HepG2 (cell line): ENCODE measurements around the gene ZDHHC7. TPM values are rescaled to one million over a fixed set of nuclear protein-coding genes. Genes with fewer than 3 reads are reported as not detected.

ENCODE experiments used
- ATAC-seq: fragments of 200-7000 bp; cut with Tn5 transposase; 3 replicates; pipeline ENCODE4 v1.9.1; 2020; ENCODE audit warnings: mild to moderate bottlenecking, moderate library complexity
- BruUV-seq: library from RNA; stranded (reverse); fragments of 400-500 nt; replicated peaks from 2 replicates; lab custom pipeline; 2021; lab: Mats Ljungman, UMichigan
- CTCF ChIA-PET: fragments of 300-600 bp; formaldehyde crosslinking; extraction: SDS; loops from one replicate; lab custom pipeline; 2021; ENCODE audit warnings: low total read pairs, inconsistent platforms, low intra/inter-chr PET ratio; lab: Yijun Ruan, JAX
- POLR2A ChIA-PET: fragments of 350-600 bp; sonication (Branson Sonifier 250); formaldehyde crosslinking; loops from one replicate; lab custom pipeline; 2020; ENCODE audit warnings: antibody characterized with exemption, inconsistent platforms; lab: Yijun Ruan, JAX
- DNase-seq: peaks from one replicate; pipeline ENCODE4 v3.0.0-alpha.2; 2015; ENCODE audit warnings: low spot score
- FAIRE-seq: peaks from 3 replicates; lab custom pipeline; 2011; peaks lifted over from hg19 to GRCh38; lab: Jason Lieb, UNC
- H2AFZ ChIP-seq: one replicate; pipeline ENCODE4 v1.6.1; 2011; ENCODE audit warnings: low read length, inconsistent platforms
- H3K27ac ChIP-seq: fragments of 300-600 bp; 3 replicates; pipeline ENCODE4 v1.8.0; 2011; ENCODE audit warnings: mixed run types, mild to moderate bottlenecking, mixed read lengths, low read length, inconsistent platforms; ENCODE audit not compliant: insufficient read depth; ENCODE audit errors: extremely low read length
- H3K27me3 ChIP-seq, 2 experiments: fragments of 200-600 bp in 1 of 2; 2 replicates in 1 of 2; 3 replicates in 1 of 2; pipeline versions ENCODE4 v1.6.0 to v1.8.0; 2011; ENCODE audit warnings: low read length in 2 of 2, mild to moderate bottlenecking in 2 of 2, moderate library complexity in 2 of 2, inconsistent platforms in 1 of 2; ENCODE audit not compliant: insufficient read depth in 2 of 2, control insufficient read depth in 1 of 2
- H3K36me3 ChIP-seq, 2 experiments: fragments of 200-600 bp in 1 of 2; replicated peaks in 1 of 2; 2 replicates in 1 of 2; 3 replicates in 1 of 2; pipeline versions ENCODE4 v1.5.1 to v1.8.0; 2011; ENCODE audit warnings: low read length in 2 of 2, inconsistent platforms in 1 of 2; ENCODE audit not compliant: insufficient read depth in 2 of 2, control insufficient read depth in 1 of 2
- H3K4me1 ChIP-seq: 2 replicates; pipeline ENCODE4 v1.5.1; 2012; ENCODE audit warnings: low read length, inconsistent platforms; ENCODE audit not compliant: insufficient read depth
- H3K4me2 ChIP-seq: 2 replicates; pipeline ENCODE4 v1.6.0; 2011; ENCODE audit warnings: low read depth, low read length, inconsistent platforms
- H3K4me3 ChIP-seq, 3 experiments: fragments of 200-600 bp in 1 of 3; sonication (generic), shearing (Covaris generic) in 1 of 3; replicated peaks in 1 of 3; 2 replicates each; pipeline ENCODE4 v1.5.1; 2011 to 2016; ENCODE audit warnings: low read length in 3 of 3, inconsistent platforms in 2 of 3, low read depth in 2 of 3, mild to moderate bottlenecking in 2 of 3, control low read depth in 1 of 3, mixed read lengths in 1 of 3; ENCODE audit not compliant: insufficient read depth in 1 of 3
- H3K79me2 ChIP-seq: one replicate; pipeline ENCODE4 v1.6.1; 2011; ENCODE audit warnings: low read length, inconsistent platforms; ENCODE audit not compliant: insufficient read depth
- H3K9ac ChIP-seq: 2 replicates; pipeline ENCODE4 v1.6.0; 2011; ENCODE audit warnings: mild to moderate bottlenecking, low read depth, low read length, inconsistent platforms; ENCODE audit not compliant: insufficient read depth
- H3K9me3 ChIP-seq: 2 replicates; pipeline ENCODE4 v1.5.1; 2012; ENCODE audit warnings: mild to moderate bottlenecking, low read length
- H4K20me1 ChIP-seq: 2 replicates; pipeline ENCODE4 v1.6.0; 2011; ENCODE audit warnings: inconsistent platforms, mild to moderate bottlenecking, low read length, moderate library complexity; ENCODE audit not compliant: insufficient read depth
- CHD4 ChIP-seq: fragments of 200-600 bp; sonication (generic); IDR thresholded peaks from 2 replicates; pipeline ENCODE4 v1.7.0; 2017; ENCODE audit warnings: mild to moderate bottlenecking, low read length, borderline replicate concordance
- KDM5B ChIP-seq: sonication (generic); formaldehyde crosslinking; IDR thresholded peaks from 2 replicates; pipeline ENCODE4 v1.4.0; 2020; ENCODE audit warnings: missing genetic modification reagents, mild to moderate bottlenecking, borderline replicate concordance
- NR2F1 ChIP-seq, 2 experiments: fragments of 450-650 bp in 1 of 2; formaldehyde crosslinking in 1 of 2; IDR thresholded peaks; 2 replicates each; pipeline versions ENCODE4 v1.5.0 to v1.6.1; 2016 to 2020; ENCODE audit warnings: mild to moderate bottlenecking in 1 of 2, missing compliant biosample characterization in 1 of 2, missing genetic modification reagents in 1 of 2, moderate library complexity in 1 of 2
- POLR2AphosphoS5 ChIP-seq: IDR thresholded peaks from 2 replicates; pipeline ENCODE4 v1.6.1; 2012; ENCODE audit warnings: low read depth, low read length
- ZNF792 ChIP-seq: IDR thresholded peaks from 2 replicates; pipeline ENCODE4 v1.6.1; 2016
- WGBS: methylation state at CpG from one replicate; pipeline ENCODE4 v1.1.6; 2017; ENCODE audit warnings: low lambda C conversion rate; 5-methylcytosine and 5-hydroxymethylcytosine counted together
- in situ Hi-C: cut with HindIII; loops from 2 replicates; pipeline ENCODE4 v1.10.0; 2017; ENCODE audit warnings: low pct_unique_long_range_greater_than_20kb; ENCODE audit not compliant: extremely low pct_ligation_motif_present
- intact Hi-C: fragments of 100-400 bp; cut with micrococcal nuclease; formaldehyde crosslinking; loops from one replicate; pipeline ENCODE4 v1.10.0; 2022; ENCODE audit not compliant: unreplicated experiment
- polyA plus RNA-seq, 8 experiments: library from polyadenylated mRNA; depleted of rRNA in 3 of 8; stranded (reverse) in 7 of 8; unstranded in 1 of 8; fragments of >200 nt; fragmentation: Illumina TruSeq in 4 of 8; extraction: Trizol in 4 of 8; gene quantifications; 2 replicates each; pipeline versions ENCODE4 v1.2.1 to v1.2.3, GENCODE V29; 2011 to 2016; ENCODE audit warnings: low read depth in 4 of 8, missing spikeins in 1 of 8, mixed read lengths in 1 of 8; ENCODE audit not compliant: insufficient read depth in 1 of 8
- total RNA-seq, 5 experiments: library from RNA; depleted of rRNA; stranded (reverse); fragments of >200 nt; fragmentation: Illumina TruSeq; extraction: Trizol; gene quantifications; 2 replicates each; pipeline ENCODE4 v1.2.3, GENCODE V29; 2016; ENCODE audit warnings: low read depth in 1 of 5
- TF ChIP-seq, protein P1 (sequence below): sonication (generic); formaldehyde crosslinking; IDR thresholded peaks from 2 replicates; pipeline ENCODE4 v1.8.1; 2022; ENCODE audit warnings: low read depth, mild to moderate bottlenecking, missing genetic modification reagents
- TF ChIP-seq, protein P2 (sequence below): sonication (generic); formaldehyde crosslinking; IDR thresholded peaks from 2 replicates; pipeline ENCODE4 v1.5.0; 2020; ENCODE audit warnings: missing genetic modification reagents

ZDHHC7 gene
- total and polyA plus RNA-seq, 2 of the 13 experiments (the other 11 are each of a cell fraction or from before 2014, with no cell fraction given) = 46.8 to 67.6 TPM

DNA sequence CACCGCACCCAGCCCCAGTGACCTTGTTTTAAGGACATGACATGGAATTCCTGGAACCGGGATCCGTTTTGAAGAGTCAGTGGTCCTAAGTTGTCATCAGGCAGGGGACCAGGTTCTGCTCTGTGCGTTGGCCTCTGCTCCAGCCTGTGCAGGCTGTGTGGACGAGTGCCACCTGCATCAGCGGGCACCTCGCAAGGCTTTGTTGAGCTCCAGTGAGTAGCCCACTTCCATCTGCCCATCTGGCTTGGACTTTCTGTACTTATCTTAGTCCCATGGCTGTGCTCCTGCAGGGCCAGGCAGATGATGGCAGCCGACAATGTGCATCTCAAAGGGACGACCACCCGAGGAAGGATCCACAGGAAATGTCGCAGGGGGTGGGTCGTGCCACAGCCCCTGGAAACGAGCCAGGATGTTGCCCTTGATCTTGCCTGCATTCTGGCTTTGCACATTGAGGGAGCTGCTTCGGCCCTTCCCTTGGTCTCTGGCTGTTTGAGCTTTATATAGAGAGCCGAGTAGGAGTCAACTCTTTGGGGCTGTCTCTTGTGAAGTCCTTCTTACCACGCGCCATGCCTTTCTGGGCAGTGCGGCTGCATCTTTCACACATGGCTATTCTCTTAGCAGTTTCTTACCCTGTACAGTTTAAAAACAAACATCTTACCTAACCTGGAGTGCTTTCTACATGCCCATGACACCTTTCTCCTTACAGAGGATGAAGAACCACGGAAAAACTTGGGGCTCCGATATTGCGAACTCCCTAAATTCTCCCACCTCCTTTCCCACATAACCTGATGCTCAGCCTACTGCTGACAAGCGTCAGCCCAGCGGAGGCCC is 34.5 kb upstream of the ZDHHC7 start (continued):
- TF ChIP-seq, protein P1, sequence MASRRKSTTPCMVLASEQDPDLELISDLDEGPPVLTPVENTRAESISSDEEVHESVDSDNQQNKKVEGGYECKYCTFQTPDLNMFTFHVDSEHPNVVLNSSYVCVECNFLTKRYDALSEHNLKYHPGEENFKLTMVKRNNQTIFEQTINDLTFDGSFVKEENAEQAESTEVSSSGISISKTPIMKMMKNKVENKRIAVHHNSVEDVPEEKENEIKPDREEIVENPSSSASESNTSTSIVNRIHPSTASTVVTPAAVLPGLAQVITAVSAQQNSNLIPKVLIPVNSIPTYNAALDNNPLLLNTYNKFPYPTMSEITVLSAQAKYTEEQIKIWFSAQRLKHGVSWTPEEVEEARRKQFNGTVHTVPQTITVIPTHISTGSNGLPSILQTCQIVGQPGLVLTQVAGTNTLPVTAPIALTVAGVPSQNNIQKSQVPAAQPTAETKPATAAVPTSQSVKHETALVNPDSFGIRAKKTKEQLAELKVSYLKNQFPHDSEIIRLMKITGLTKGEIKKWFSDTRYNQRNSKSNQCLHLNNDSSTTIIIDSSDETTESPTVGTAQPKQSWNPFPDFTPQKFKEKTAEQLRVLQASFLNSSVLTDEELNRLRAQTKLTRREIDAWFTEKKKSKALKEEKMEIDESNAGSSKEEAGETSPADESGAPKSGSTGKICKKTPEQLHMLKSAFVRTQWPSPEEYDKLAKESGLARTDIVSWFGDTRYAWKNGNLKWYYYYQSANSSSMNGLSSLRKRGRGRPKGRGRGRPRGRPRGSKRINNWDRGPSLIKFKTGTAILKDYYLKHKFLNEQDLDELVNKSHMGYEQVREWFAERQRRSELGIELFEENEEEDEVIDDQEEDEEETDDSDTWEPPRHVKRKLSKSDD (CRISPR knock-in tag) = no peak
- TF ChIP-seq POLR2AphosphoS5 (no peak), ZNF792 (CRISPR knock-in tag) (no peak), KDM5B (no peak), NR2F1 (CRISPR knock-in tag; IDR thresholded peaks at IDR 0.05) (no peak)
- TF ChIP-seq, protein P2, sequence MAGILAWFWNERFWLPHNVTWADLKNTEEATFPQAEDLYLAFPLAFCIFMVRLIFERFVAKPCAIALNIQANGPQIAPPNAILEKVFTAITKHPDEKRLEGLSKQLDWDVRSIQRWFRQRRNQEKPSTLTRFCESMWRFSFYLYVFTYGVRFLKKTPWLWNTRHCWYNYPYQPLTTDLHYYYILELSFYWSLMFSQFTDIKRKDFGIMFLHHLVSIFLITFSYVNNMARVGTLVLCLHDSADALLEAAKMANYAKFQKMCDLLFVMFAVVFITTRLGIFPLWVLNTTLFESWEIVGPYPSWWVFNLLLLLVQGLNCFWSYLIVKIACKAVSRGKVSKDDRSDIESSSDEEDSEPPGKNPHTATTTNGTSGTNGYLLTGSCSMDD (CRISPR knock-in tag) = no peak

DNA sequence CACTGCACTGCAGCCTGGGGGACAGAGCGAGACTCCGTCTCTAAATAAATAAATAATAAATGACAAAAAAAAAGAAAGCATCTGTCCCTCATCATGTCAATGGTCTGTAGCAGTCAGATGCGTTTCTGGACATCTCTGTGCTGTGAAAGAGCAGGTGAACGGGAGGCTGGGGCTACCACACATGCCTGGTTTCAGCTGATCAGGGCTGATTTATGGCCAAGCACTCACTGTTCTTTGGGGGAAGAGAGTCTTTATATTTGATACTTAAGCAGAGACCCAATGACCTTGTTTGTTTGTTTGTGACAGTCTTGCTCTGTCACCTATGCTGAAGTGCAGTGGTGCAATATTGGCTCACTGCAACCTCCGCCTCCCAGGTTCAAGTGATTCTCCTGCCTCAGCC is 33.7 kb upstream of the ZDHHC7 start:
- Histone ChIP-seq H3K9ac (no peak overlapping the region), H3K36me3 (no peaks in the 10 kb centered on the region), H3K79me2 (no peaks in the 10 kb centered on the region), H3K4me3 (no peak overlapping the region), H4K20me1 (no peaks in the 10 kb centered on the region), H2AFZ (no peak overlapping the region), H3K4me1 (peaks cover 14% of the 10 kb centered on the region), H3K4me2 (no peak overlapping the region), H3K27ac (no peak overlapping the region), H3K27me3 (peaks cover 3 to 65% of the 10 kb centered on the region in 2 experiments; a peak in 3 of 5 replicates), H3K9me3 (no peaks in the 10 kb centered on the region)
- in situ Hi-C loops (no loop called here), intact Hi-C loops (no loop called here)
- FAIRE-seq = no peak
- POLR2A ChIA-PET = no interaction called here
- no peak for TF ChIP-seq CHD4
- ATAC-seq = no peak
- no TSS peak for BruUV-seq
- no peak for DNase-seq
- WGBS = 56% methylated on average over 5 of the region's 5 CpGs
- CTCF ChIA-PET = no interaction called here
